ENCODE results near the gene ASB6. TPM values are rescaled to one million over a fixed set of nuclear protein-coding genes. Genes with fewer than 3 reads are reported as not detected.

The ASB6 gene
- total RNA-seq, 4 donors from 2014 or later, result 21.8 to 54.2 (median 29.6) TPM

GRCh38 chr9:129617167-129617566, 24.8 kb downstream of the ASB6 start:
- intact Hi-C loops (cut with DNase I; ENCODE audit: low total_unique reads) (no loop called here), in situ Hi-C loops (cut with MboI; ENCODE audit: low pct_ligation_motif_present in 1 of 4, low pct_unique_long_range_greater_than_20kb in 1 of 4, low sequenced_read_pairs in 3 of 4) (loop anchor here in 3 of 4 donors (5.0 to 10.0 kb wide), 3 partner anchors 452 to 482 kb away; no protein-coding TSS in a partner anchor)
- peaks cover 15% of the 10 kb centered on the region for H3K27me3 ChIP-seq
- no peaks in the 10 kb centered on the region for H3K9me3 ChIP-seq
- H3K36me3 ChIP-seq, result no peaks in the 10 kb centered on the region
- H3K27ac ChIP-seq, result no peak overlapping the region
- TF ChIP-seq EP300 (IDR thresholded peaks at IDR 0.05; ENCODE audit: low read depth), result no peak
- peak in 2 of 5 experiments; percentile 9 to 21 for TF ChIP-seq CTCF (IDR thresholded peaks at IDR 0.05)
- H3K4me3 ChIP-seq, result no peak overlapping the region
- no peak for DNase-seq
- WGBS, 2 donors (ENCODE audit: low coverage in 1 of 2), result 10% methylated on average over 1 of the region's 1 CpG; no CpG with 5 or more reads in 1 of the 2 donors
- peaks cover 0 to 16% (median 9%) of the 10 kb centered on the region in 4 donors for H3K4me1 ChIP-seq

- H3K36me3 ChIP-seq, result no peaks in the 10 kb centered on the region
- peaks cover 5 to 21% (median 15%) of the 10 kb centered on the region in 4 donors for H3K4me1 ChIP-seq
- peaks cover 15% of the 10 kb centered on the region for H3K27me3 ChIP-seq
- WGBS, 2 donors (ENCODE audit: low coverage in 1 of 2), result 73 to 82% methylated on average over 7 to 29 of the region's 31 CpGs
- H3K27ac ChIP-seq, result no peak overlapping the region
- TF ChIP-seq POLR2A (IDR thresholded peaks at IDR 0.05) (no peak), EP300 (IDR thresholded peaks at IDR 0.05; ENCODE audit: low read depth) (no peak), POLR2AphosphoS5 (IDR thresholded peaks at IDR 0.05) (no peak), CTCF (IDR thresholded peaks at IDR 0.05) (no peak)
- H3K9me3 ChIP-seq, result no peaks in the 10 kb centered on the region
- no peak overlapping the region for H3K4me3 ChIP-seq
- no peak for DNase-seq
- in situ Hi-C loops (cut with MboI; ENCODE audit: low pct_ligation_motif_present in 1 of 4, low pct_unique_long_range_greater_than_20kb in 1 of 4, low sequenced_read_pairs in 3 of 4) (loop anchor here in 3 of 4 donors (5.0 to 10.0 kb wide), 3 partner anchors 451 to 481 kb away; no protein-coding TSS in a partner anchor), intact Hi-C loops (cut with DNase I; ENCODE audit: low total_unique reads) (no loop called here)
Measured at GRCh38 chr9:129615407-129616285, 26.3 kb downstream of the ASB6 start.

GRCh38 chr9:129614932-129615331, 27.0 kb downstream of the ASB6 start:
- no peak for TF ChIP-seq POLR2AphosphoS5 (IDR thresholded peaks at IDR 0.05)
- no peak for TF ChIP-seq CTCF (IDR thresholded peaks at IDR 0.05)
- TF ChIP-seq POLR2A (IDR thresholded peaks at IDR 0.05), result no peak
- TF ChIP-seq EP300 (IDR thresholded peaks at IDR 0.05; ENCODE audit: low read depth), result no peak
- Histone ChIP-seq H3K4me1 (peaks cover 5 to 15% (median 14%) of the 10 kb centered on the region in 4 donors), H3K27ac (no peak overlapping the region), H3K36me3 (no peaks in the 10 kb centered on the region), H3K27me3 (peaks cover 8% of the 10 kb centered on the region), H3K9me3 (no peaks in the 10 kb centered on the region), H3K4me3 (no peak overlapping the region)
- intact Hi-C loops (cut with DNase I; ENCODE audit: low total_unique reads), result loop anchor here (5.0 kb wide), 1 partner anchor 443 kb away; no protein-coding TSS in a partner anchor
- in situ Hi-C loops (cut with MboI; ENCODE audit: low pct_ligation_motif_present in 1 of 4, low pct_unique_long_range_greater_than_20kb in 1 of 4, low sequenced_read_pairs in 3 of 4), result loop anchor here (5.0 to 10.0 kb wide), 3 partner anchors 450 to 480 kb away; no protein-coding TSS in a partner anchor
- no peak for DNase-seq
- 82% methylated on average over 10 of the region's 10 CpGs; no CpG with 5 or more reads in 1 of the 2 donors for WGBS, 2 donors (ENCODE audit: low coverage in 1 of 2)

- no peak overlapping the region for H3K4me3 ChIP-seq
- intact Hi-C loops (cut with DNase I; ENCODE audit: low total_unique reads), result loop anchor here (5.0 kb wide), 1 partner anchor 441 kb away; no protein-coding TSS in a partner anchor
- H3K27me3 ChIP-seq, result no peaks in the 10 kb centered on the region
- no peaks in the 10 kb centered on the region for H3K36me3 ChIP-seq
- in situ Hi-C loops (cut with MboI; ENCODE audit: low pct_ligation_motif_present in 1 of 4, low pct_unique_long_range_greater_than_20kb in 1 of 4, low sequenced_read_pairs in 3 of 4), result loop anchor here in 3 of 4 donors (5.0 to 10.0 kb wide), 3 partner anchors 449 to 479 kb away; no protein-coding TSS in a partner anchor
- TF ChIP-seq CTCF (IDR thresholded peaks at IDR 0.05), result no peak
- TF ChIP-seq POLR2AphosphoS5 (IDR thresholded peaks at IDR 0.05), result peak in 1 of 3 donors; percentile 14
- 74% methylated on average over 19 of the region's 19 CpGs; no CpG with 5 or more reads in 1 of the 2 donors for WGBS, 2 donors (ENCODE audit: low coverage in 1 of 2)
- H3K9me3 ChIP-seq, result no peaks in the 10 kb centered on the region
- no peak for DNase-seq
- peak overlapping the region in 1 of 4 donors; percentile 33 for H3K27ac ChIP-seq
- H3K4me1 ChIP-seq, result peaks cover 11 to 25% (median 23%) of the 10 kb centered on the region in 4 donors
Measured at GRCh38 chr9:129613520-129614175, 28.3 kb downstream of the ASB6 start.

Data from transverse colon (tissue), 4 donors.